CD8-positive, alpha-beta memory T cell (primary cell): ENCODE data around the gene ULK4. TPM values are rescaled to one million over a fixed set of nuclear protein-coding genes. Genes with fewer than 3 reads are reported as not detected.

ENCODE experiments used
- CTCF ChIA-PET: fragments of 350-600 bp; sonication (Branson Sonifier 250); formaldehyde crosslinking; loops from one replicate; lab custom pipeline; 2021; ENCODE audit warnings: antibody characterized with exemption; lab: Charles Lee
- POLR2A ChIA-PET: fragments of 350-600 bp; sonication (Branson Sonifier 250); formaldehyde crosslinking; loops from one replicate; lab custom pipeline; 2021; ENCODE audit warnings: antibody characterized with exemption; lab: Charles Lee
- DNase-seq, 5 donors: peaks; one replicate each; pipeline versions ENCODE4 v3.0.0 to v3.0.0-alpha.2; 2020 to 2022; ENCODE audit warnings: mixed read lengths in 1 of 5
- H3K27ac ChIP-seq: one replicate; pipeline ENCODE4 v1.7.0; 2013; ENCODE audit warnings: low read depth, mild to moderate bottlenecking, low read length, moderate library complexity
- H3K27me3 ChIP-seq: 2 replicates; pipeline ENCODE4 v1.7.0; 2013; ENCODE audit warnings: low read length, mild to moderate bottlenecking; ENCODE audit not compliant: insufficient read depth, poor library complexity, severe bottlenecking
- H3K36me3 ChIP-seq: 2 replicates; pipeline ENCODE4 v1.7.0; 2013; ENCODE audit warnings: mild to moderate bottlenecking, low read length, moderate library complexity; ENCODE audit not compliant: insufficient read depth
- H3K4me1 ChIP-seq: 2 replicates; pipeline ENCODE4 v1.7.0; 2013; ENCODE audit warnings: mild to moderate bottlenecking, low read length, moderate library complexity; ENCODE audit not compliant: insufficient read depth
- H3K4me3 ChIP-seq: 2 replicates; pipeline ENCODE4 v1.7.0; 2013; ENCODE audit warnings: mild to moderate bottlenecking, low read length
- H3K9me3 ChIP-seq: 2 replicates; pipeline ENCODE4 v1.7.0; 2013; ENCODE audit warnings: mild to moderate bottlenecking, low read length
- H3K27ac Mint-ChIP-seq, 8 donors: one replicate each; pipeline ENCODE4 v1.8.0; 2020 to 2021; ENCODE audit warnings: mixed read lengths in 8 of 8, mild to moderate bottlenecking in 6 of 8, inconsistent platforms in 3 of 8, moderate library complexity in 3 of 8
- H3K27me3 Mint-ChIP-seq, 2 donors: one replicate each; pipeline ENCODE4 v1.8.0; 2020 to 2021; ENCODE audit warnings: mixed read lengths in 2 of 2, mild to moderate bottlenecking in 1 of 2, moderate library complexity in 1 of 2
- H3K36me3 Mint-ChIP-seq, 3 donors: one replicate each; pipeline ENCODE4 v1.8.0; 2020 to 2021; ENCODE audit warnings: mixed read lengths in 3 of 3, inconsistent platforms in 1 of 3, mild to moderate bottlenecking in 1 of 3
- H3K4me1 Mint-ChIP-seq, 3 donors: one replicate each; pipeline ENCODE4 v1.8.0; 2020 to 2021; ENCODE audit warnings: mixed read lengths in 3 of 3, inconsistent platforms in 1 of 3, mild to moderate bottlenecking in 1 of 3
- H3K4me3 Mint-ChIP-seq, 7 donors: one replicate each; pipeline ENCODE4 v1.8.0; 2020 to 2021; ENCODE audit warnings: mixed read lengths in 7 of 7, mild to moderate bottlenecking in 6 of 7, moderate library complexity in 4 of 7, inconsistent platforms in 2 of 7
- H3K9me3 Mint-ChIP-seq, 5 donors: one replicate each; pipeline ENCODE4 v1.8.0; 2020 to 2022; ENCODE audit warnings: mixed read lengths in 5 of 5, mild to moderate bottlenecking in 3 of 5, moderate library complexity in 2 of 5, inconsistent platforms in 1 of 5
- polyA plus RNA-seq: library from polyadenylated mRNA; unstranded; fragments of 300-500 nt; fragmentation: Illumina TruSeq; gene quantifications from one replicate; pipeline ENCODE4 v1.2.3, GENCODE V29; 2021
- total RNA-seq, 2 experiments: library from RNA; stranded (reverse); gene quantifications; one replicate each; pipeline ENCODE4 v1.2.3, GENCODE V29; 2021

The ULK4 gene
- total and polyA plus RNA-seq, 3 experiments from 2014 or later = 10.4 to 12.7 (median 12.3) TPM

DNA sequence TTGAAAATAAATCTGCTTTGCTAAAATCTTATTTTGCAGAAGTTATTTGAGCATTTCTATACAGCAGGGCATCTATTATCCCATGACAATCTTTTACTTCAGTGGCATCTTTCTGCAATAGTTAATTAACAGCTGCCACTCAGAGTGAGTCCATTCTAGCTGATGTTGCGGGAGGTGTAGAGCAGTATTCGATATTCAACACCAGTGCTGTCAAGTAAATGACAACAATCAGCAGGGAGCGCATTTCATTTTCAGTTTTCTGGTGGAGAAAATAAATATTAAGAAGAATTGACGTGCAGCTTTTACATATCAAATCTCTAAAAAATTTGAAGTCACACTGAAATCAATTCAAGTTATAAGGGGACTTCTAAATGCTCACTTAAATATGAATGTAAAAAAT is 476.4 kb downstream of the ULK4 start:
- Histone ChIP-seq H3K36me3 (no peaks in the 10 kb centered on the region), H3K27me3 (no peaks in the 10 kb centered on the region), H3K4me3 (no peak overlapping the region), H3K4me1 (no peaks in the 10 kb centered on the region), H3K27ac (no peak overlapping the region), H3K9me3 (no peaks in the 10 kb centered on the region)
- H3K36me3 Mint-ChIP-seq = peaks cover 0 to 25% (median 0%) of the 10 kb centered on the region in 3 donors
- no peaks in the 10 kb centered on the region for H3K27me3 Mint-ChIP-seq
- POLR2A ChIA-PET = no interaction called here
- no peak for DNase-seq
- H3K4me3 Mint-ChIP-seq = no peak overlapping the region
- CTCF ChIA-PET = no interaction called here
- H3K9me3 Mint-ChIP-seq = peaks cover 0 to 17% (median 4%) of the 10 kb centered on the region in 5 donors
- H3K27ac Mint-ChIP-seq = no peak overlapping the region
- no peaks in the 10 kb centered on the region for H3K4me1 Mint-ChIP-seq

DNA sequence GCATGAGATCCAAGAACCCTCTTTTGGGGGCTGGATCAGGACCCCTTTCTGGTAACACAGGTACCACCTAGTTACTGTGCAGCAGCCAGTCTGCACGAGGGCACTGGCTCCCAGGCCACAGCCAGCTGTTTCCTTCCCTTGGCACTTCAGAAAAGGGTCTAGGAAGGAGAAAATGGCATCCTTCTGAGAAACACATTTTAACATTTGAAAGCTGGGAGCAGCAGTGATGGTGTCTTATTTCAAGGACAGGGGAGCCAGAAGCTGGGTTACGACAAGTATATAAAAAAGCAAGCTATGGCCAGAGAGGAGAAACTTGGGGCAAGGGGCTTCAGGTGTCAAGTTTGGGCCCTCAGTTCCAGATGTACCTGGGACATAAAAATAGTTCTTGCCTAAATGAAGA is 479.8 kb downstream of the ULK4 start:
- H3K4me1 ChIP-seq = no peaks in the 10 kb centered on the region
- no peaks in the 10 kb centered on the region for H3K4me1 Mint-ChIP-seq
- DNase-seq = no peak
- H3K4me3 Mint-ChIP-seq = no peak overlapping the region
- no peaks in the 10 kb centered on the region for H3K27me3 Mint-ChIP-seq
- no peak overlapping the region for H3K4me3 ChIP-seq
- H3K27ac ChIP-seq = no peak overlapping the region
- H3K9me3 Mint-ChIP-seq = peaks cover 0 to 19% (median 4%) of the 10 kb centered on the region in 5 donors
- H3K27me3 ChIP-seq = no peaks in the 10 kb centered on the region
- peak overlapping the region in 1 of 8 donors; percentile 66 for H3K27ac Mint-ChIP-seq
- peaks cover 0 to 26% (median 0%) of the 10 kb centered on the region in 3 donors for H3K36me3 Mint-ChIP-seq
- ChIA-PET POLR2A (no interaction called here), CTCF (no interaction called here)
- no peaks in the 10 kb centered on the region for H3K9me3 ChIP-seq
- H3K36me3 ChIP-seq = no peaks in the 10 kb centered on the region

DNA sequence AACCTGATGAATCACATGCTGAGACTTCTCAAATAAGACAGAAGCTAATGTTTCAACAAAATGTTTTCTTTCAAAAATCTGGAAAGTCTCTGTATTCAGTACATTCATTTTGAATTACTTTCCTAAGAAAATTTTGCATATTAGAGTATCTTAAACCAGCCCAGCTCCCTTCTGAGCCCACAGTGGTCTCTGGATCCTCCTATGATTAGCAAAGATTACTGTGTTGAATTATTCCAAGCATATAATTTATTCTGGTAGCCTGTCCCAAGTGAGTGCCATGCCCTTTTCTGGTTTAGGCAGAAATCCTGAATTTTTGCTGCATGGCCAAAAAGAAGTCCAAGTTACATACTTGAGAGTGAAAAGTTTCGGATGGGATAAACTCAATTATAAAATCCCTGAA is 483.6 kb downstream of the ULK4 start:
- no peak overlapping the region for H3K27ac ChIP-seq
- Mint-ChIP-seq H3K27ac (no peak overlapping the region), H3K27me3 (no peaks in the 10 kb centered on the region), H3K36me3 (peaks cover 0 to 25% (median 5%) of the 10 kb centered on the region in 3 donors), H3K4me1 (no peaks in the 10 kb centered on the region), H3K9me3 (peaks cover 12 to 28% (median 15%) of the 10 kb centered on the region in 5 donors), H3K4me3 (no peak overlapping the region)
- H3K27me3 ChIP-seq = no peaks in the 10 kb centered on the region
- H3K9me3 ChIP-seq = no peaks in the 10 kb centered on the region
- H3K36me3 ChIP-seq = no peaks in the 10 kb centered on the region
- H3K4me1 ChIP-seq = no peaks in the 10 kb centered on the region
- CTCF ChIA-PET = no interaction called here
- POLR2A ChIA-PET = no interaction called here
- no peak for DNase-seq
- H3K4me3 ChIP-seq = no peak overlapping the region

GRCh38 chr3:41477399-41478014 is 484.4 kb downstream of the ULK4 start:
- no peaks in the 10 kb centered on the region for H3K4me1 Mint-ChIP-seq
- peaks cover 17 to 34% (median 23%) of the 10 kb centered on the region in 5 donors for H3K9me3 Mint-ChIP-seq
- H3K36me3 Mint-ChIP-seq = peaks cover 0 to 30% (median 8%) of the 10 kb centered on the region in 3 donors
- Histone ChIP-seq H3K4me1 (no peaks in the 10 kb centered on the region), H3K36me3 (no peaks in the 10 kb centered on the region), H3K27ac (no peak overlapping the region), H3K4me3 (no peak overlapping the region), H3K9me3 (no peaks in the 10 kb centered on the region), H3K27me3 (no peaks in the 10 kb centered on the region)
- no peaks in the 10 kb centered on the region for H3K27me3 Mint-ChIP-seq
- ChIA-PET POLR2A (no interaction called here), CTCF (no interaction called here)
- H3K4me3 Mint-ChIP-seq = no peak overlapping the region
- H3K27ac Mint-ChIP-seq = no peak overlapping the region
- no peak for DNase-seq

DNA sequence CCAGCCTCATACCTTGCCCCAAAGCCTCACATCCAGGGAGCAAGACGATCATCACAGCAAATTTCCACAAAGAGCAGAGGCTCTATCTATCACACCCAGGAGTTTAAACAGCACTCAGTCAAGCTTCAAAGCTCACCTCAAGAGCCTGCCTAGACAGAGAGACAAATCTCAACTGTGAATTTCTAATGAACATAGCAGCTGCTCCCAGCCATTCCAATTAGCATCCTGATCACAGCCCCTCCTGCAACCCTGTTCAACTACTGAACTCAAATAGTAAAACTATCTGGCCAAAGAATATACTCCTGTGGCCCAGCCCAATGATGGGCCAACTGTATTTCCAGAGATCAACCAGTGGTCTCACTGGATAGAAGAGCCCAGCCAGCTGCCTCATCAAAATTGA is 492.8 kb downstream of the ULK4 start:
- Mint-ChIP-seq H3K9me3 (peaks cover 32 to 67% (median 52%) of the 10 kb centered on the region in 5 donors), H3K4me3 (no peak overlapping the region), H3K27me3 (no peaks in the 10 kb centered on the region), H3K36me3 (peaks cover 2 to 63% (median 13%) of the 10 kb centered on the region in 3 donors), H3K27ac (no peak overlapping the region), H3K4me1 (no peaks in the 10 kb centered on the region)
- POLR2A ChIA-PET = no interaction called here
- H3K36me3 ChIP-seq = no peaks in the 10 kb centered on the region
- DNase-seq = no peak
- no peak overlapping the region for H3K4me3 ChIP-seq
- H3K27ac ChIP-seq = no peak overlapping the region
- no peaks in the 10 kb centered on the region for H3K4me1 ChIP-seq
- CTCF ChIA-PET = no interaction called here
- no peaks in the 10 kb centered on the region for H3K27me3 ChIP-seq
- no peaks in the 10 kb centered on the region for H3K9me3 ChIP-seq

DNA sequence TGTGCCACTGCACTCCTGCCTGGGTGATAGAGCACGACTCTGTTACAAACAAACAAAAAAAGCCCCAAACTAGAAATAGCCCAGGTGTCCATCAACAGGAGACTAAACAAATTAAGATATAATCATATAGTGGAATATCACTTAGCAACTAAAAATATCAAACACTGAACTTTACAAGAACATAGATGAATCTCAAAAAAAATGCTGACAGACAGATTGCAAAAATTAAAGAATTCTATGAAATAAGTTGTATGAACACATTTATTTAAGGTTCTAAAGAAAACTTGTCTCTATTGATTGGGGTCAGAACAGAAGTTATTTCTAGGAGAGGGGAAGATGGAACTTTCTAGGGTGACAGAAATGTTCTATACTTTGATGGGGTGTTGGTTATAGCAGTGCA is 494.4 kb downstream of the ULK4 start:
- Histone ChIP-seq H3K4me1 (no peaks in the 10 kb centered on the region), H3K4me3 (no peak overlapping the region), H3K27ac (no peak overlapping the region), H3K27me3 (no peaks in the 10 kb centered on the region), H3K36me3 (no peaks in the 10 kb centered on the region), H3K9me3 (no peaks in the 10 kb centered on the region)
- no peak overlapping the region for H3K4me3 Mint-ChIP-seq
- peaks cover 23 to 54% (median 41%) of the 10 kb centered on the region in 5 donors for H3K9me3 Mint-ChIP-seq
- H3K36me3 Mint-ChIP-seq = peaks cover 7 to 58% (median 8%) of the 10 kb centered on the region in 3 donors
- ChIA-PET CTCF (no interaction called here), POLR2A (no interaction called here)
- H3K4me1 Mint-ChIP-seq = no peaks in the 10 kb centered on the region
- no peak for DNase-seq
- no peak overlapping the region for H3K27ac Mint-ChIP-seq
- no peaks in the 10 kb centered on the region for H3K27me3 Mint-ChIP-seq

- Mint-ChIP-seq H3K4me3 (no peak overlapping the region), H3K27ac (no peak overlapping the region), H3K27me3 (no peaks in the 10 kb centered on the region), H3K4me1 (no peaks in the 10 kb centered on the region), H3K36me3 (peaks cover 7 to 55% (median 11%) of the 10 kb centered on the region in 3 donors), H3K9me3 (peaks cover 5 to 28% (median 17%) of the 10 kb centered on the region in 5 donors)
- DNase-seq = no peak
- H3K4me3 ChIP-seq = no peak overlapping the region
- CTCF ChIA-PET = no interaction called here
- no peaks in the 10 kb centered on the region for H3K4me1 ChIP-seq
- H3K9me3 ChIP-seq = no peaks in the 10 kb centered on the region
- no peaks in the 10 kb centered on the region for H3K36me3 ChIP-seq
- no peaks in the 10 kb centered on the region for H3K27me3 ChIP-seq
- no peak overlapping the region for H3K27ac ChIP-seq
- POLR2A ChIA-PET = no interaction called here
These were observed 497.0 kb downstream of the ULK4 start for GRCh38 chr3:41464858-41465257.

DNA sequence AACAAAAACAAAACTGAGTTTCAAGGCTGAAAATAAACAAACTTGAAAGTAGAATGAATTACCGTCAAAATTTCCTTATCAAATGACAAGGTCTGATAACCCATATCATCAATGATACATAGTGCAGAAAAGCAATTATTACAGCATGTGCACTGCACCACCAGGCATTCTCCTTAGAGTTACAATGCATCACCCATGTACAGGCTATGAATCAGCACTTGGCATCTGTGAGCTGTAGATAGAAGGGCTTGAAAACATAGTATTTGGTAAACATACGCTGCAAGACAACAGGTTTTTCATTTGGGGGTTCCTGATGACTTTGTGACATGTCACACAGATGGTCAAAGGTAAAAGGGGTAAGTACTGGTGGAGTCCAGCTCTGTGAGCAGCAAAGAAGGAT is 497.5 kb downstream of the ULK4 start:
- Mint-ChIP-seq H3K9me3 (peaks cover under 1 to 23% (median 13%) of the 10 kb centered on the region in 5 donors), H3K27me3 (no peaks in the 10 kb centered on the region), H3K4me1 (no peaks in the 10 kb centered on the region), H3K4me3 (no peak overlapping the region), H3K36me3 (peaks cover 7 to 55% (median 16%) of the 10 kb centered on the region in 3 donors), H3K27ac (no peak overlapping the region)
- H3K27ac ChIP-seq = no peak overlapping the region
- ChIA-PET CTCF (no interaction called here), POLR2A (no interaction called here)
- H3K27me3 ChIP-seq = no peaks in the 10 kb centered on the region
- H3K4me3 ChIP-seq = no peak overlapping the region
- no peaks in the 10 kb centered on the region for H3K9me3 ChIP-seq
- DNase-seq = no peak
- H3K36me3 ChIP-seq = no peaks in the 10 kb centered on the region
- H3K4me1 ChIP-seq = no peaks in the 10 kb centered on the region
